HepG2 (cell line): ENCODE results near the gene CDCA5.

ENCODE experiments used
- ARID2 ChIP-seq: sonication (generic); formaldehyde crosslinking; IDR thresholded peaks from 2 replicates; pipeline ENCODE4 v1.8.1; 2022; ENCODE audit warnings: mild to moderate bottlenecking, missing genetic modification reagents, borderline replicate concordance
- FOXA1 ChIP-seq, 2 experiments: fragments of 450-650 bp in 1 of 2; sonication (generic) in 1 of 2; formaldehyde crosslinking in 1 of 2; IDR thresholded peaks; 2 replicates each; pipeline versions ENCODE4 v1.4.0 to v1.6.1; 2016 to 2020; ENCODE audit warnings: missing genetic modification reagents in 1 of 2
- IKZF4 ChIP-seq: sonication (generic); formaldehyde crosslinking; IDR thresholded peaks from 2 replicates; pipeline ENCODE4 v1.5.1; 2020; ENCODE audit warnings: borderline replicate concordance, mild to moderate bottlenecking, low read depth, missing genetic modification reagents; ENCODE audit errors: not compliant biosample characterization
- KDM3A ChIP-seq: IDR thresholded peaks from 2 replicates; pipeline ENCODE4 v1.6.1; 2018; ENCODE audit warnings: low read depth, missing compliant biosample characterization
- NFYB ChIP-seq: sonication (generic); formaldehyde crosslinking; IDR thresholded peaks from 2 replicates; pipeline ENCODE4 v1.4.0; 2020; ENCODE audit warnings: missing genetic modification reagents
- POLR2AphosphoS5 ChIP-seq: IDR thresholded peaks from 2 replicates; pipeline ENCODE4 v1.6.1; 2012; ENCODE audit warnings: low read depth, low read length
- ZNF782 ChIP-seq: sonication (generic); formaldehyde crosslinking; IDR thresholded peaks from 2 replicates; pipeline ENCODE4 v1.4.0; 2020; ENCODE audit warnings: missing genetic modification reagents, mild to moderate bottlenecking, borderline replicate concordance
- TF ChIP-seq, protein P1 (sequence below): sonication (generic); formaldehyde crosslinking; IDR thresholded peaks from 2 replicates; pipeline ENCODE4 v1.5.1; 2020; ENCODE audit warnings: mild to moderate bottlenecking, missing genetic modification reagents, borderline replicate concordance

DNA sequence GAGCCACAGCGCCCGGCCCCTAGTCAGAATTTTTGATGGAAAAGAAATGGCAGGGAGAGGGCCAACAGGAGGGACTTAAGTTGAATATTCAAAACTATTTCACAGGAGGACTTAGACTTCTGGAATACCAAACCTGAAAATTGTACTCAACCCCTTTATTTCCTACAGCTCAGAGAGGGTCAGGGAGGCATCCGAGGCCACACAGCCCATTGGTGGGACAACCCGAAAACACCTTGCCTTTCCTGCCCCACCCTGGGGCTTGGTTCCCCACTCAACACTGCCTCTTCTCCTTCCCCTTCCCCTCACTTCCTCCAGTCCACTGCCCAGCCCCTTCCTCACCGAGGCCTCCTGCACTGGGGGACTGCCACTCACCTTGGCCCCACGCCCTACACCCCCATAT, 26.8 kb downstream of the CDCA5 start:
- no peak for TF ChIP-seq ZNF782 (CRISPR knock-in tag)
- no peak for TF ChIP-seq FOXA1 (IDR thresholded peaks at IDR 0.05)
- TF ChIP-seq FOXA1 (CRISPR knock-in tag; IDR thresholded peaks at IDR 0.05): no peak
- TF ChIP-seq, protein P1, sequence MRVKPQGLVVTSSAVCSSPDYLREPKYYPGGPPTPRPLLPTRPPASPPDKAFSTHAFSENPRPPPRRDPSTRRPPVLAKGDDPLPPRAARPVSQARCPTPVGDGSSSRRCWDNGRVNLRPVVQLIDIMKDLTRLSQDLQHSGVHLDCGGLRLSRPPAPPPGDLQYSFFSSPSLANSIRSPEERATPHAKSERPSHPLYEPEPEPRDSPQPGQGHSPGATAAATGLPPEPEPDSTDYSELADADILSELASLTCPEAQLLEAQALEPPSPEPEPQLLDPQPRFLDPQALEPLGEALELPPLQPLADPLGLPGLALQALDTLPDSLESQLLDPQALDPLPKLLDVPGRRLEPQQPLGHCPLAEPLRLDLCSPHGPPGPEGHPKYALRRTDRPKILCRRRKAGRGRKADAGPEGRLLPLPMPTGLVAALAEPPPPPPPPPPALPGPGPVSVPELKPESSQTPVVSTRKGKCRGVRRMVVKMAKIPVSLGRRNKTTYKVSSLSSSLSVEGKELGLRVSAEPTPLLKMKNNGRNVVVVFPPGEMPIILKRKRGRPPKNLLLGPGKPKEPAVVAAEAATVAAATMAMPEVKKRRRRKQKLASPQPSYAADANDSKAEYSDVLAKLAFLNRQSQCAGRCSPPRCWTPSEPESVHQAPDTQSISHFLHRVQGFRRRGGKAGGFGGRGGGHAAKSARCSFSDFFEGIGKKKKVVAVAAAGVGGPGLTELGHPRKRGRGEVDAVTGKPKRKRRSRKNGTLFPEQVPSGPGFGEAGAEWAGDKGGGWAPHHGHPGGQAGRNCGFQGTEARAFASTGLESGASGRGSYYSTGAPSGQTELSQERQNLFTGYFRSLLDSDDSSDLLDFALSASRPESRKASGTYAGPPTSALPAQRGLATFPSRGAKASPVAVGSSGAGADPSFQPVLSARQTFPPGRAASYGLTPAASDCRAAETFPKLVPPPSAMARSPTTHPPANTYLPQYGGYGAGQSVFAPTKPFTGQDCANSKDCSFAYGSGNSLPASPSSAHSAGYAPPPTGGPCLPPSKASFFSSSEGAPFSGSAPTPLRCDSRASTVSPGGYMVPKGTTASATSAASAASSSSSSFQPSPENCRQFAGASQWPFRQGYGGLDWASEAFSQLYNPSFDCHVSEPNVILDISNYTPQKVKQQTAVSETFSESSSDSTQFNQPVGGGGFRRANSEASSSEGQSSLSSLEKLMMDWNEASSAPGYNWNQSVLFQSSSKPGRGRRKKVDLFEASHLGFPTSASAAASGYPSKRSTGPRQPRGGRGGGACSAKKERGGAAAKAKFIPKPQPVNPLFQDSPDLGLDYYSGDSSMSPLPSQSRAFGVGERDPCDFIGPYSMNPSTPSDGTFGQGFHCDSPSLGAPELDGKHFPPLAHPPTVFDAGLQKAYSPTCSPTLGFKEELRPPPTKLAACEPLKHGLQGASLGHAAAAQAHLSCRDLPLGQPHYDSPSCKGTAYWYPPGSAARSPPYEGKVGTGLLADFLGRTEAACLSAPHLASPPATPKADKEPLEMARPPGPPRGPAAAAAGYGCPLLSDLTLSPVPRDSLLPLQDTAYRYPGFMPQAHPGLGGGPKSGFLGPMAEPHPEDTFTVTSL: no peak
- no peak for TF ChIP-seq NFYB (CRISPR knock-in tag)
- no peak for TF ChIP-seq KDM3A (CRISPR knock-in tag)
- no peak for TF ChIP-seq ARID2 (CRISPR knock-in tag)
- no peak for TF ChIP-seq IKZF4
- TF ChIP-seq POLR2AphosphoS5: no peak
